Hepatocyte (in vitro differentiated cells): ENCODE measurements around the gene VGLL4. TPM values are rescaled to one million over a fixed set of nuclear protein-coding genes. Genes with fewer than 3 reads are reported as not detected.

Source experiments
- DNase-seq: peaks from one replicate; pipeline ENCODE4 v3.0.0-alpha.2; 2016; ENCODE audit warnings: low spot score
- H2AFZ ChIP-seq: fragments of 200-600 bp; sonication (generic); 2 replicates; pipeline ENCODE4 v1.6.0; 2016; ENCODE audit warnings: antibody characterized with exemption, mild to moderate bottlenecking
- H3K27ac ChIP-seq: fragments of 200-600 bp; sonication (generic); 2 replicates; pipeline ENCODE4 v1.5.1; 2016; ENCODE audit warnings: mild to moderate bottlenecking
- H3K27me3 ChIP-seq: fragments of 200-600 bp; sonication (generic); 2 replicates; pipeline ENCODE4 v1.6.1; 2016
- H3K36me3 ChIP-seq: fragments of 200-600 bp; sonication (generic); replicated peaks from 2 replicates; pipeline ENCODE4 v1.5.1; 2016; ENCODE audit warnings: low read depth; ENCODE audit not compliant: insufficient read depth
- H3K4me1 ChIP-seq: fragments of 200-600 bp; sonication (generic); 2 replicates; pipeline ENCODE4 v1.5.1; 2016; ENCODE audit warnings: mild to moderate bottlenecking, moderate library complexity; ENCODE audit not compliant: insufficient read depth
- H3K4me2 ChIP-seq: fragments of 200-600 bp; sonication (generic); 2 replicates; pipeline ENCODE4 v1.6.0; 2016
- H3K4me3 ChIP-seq: fragments of 200-600 bp; sonication (generic); 2 replicates; pipeline ENCODE4 v1.5.1; 2016; ENCODE audit warnings: mild to moderate bottlenecking
- H3K79me2 ChIP-seq: fragments of 200-600 bp; sonication (generic); 2 replicates; pipeline ENCODE4 v1.6.0; 2017; ENCODE audit warnings: mild to moderate bottlenecking
- H3K9me2 ChIP-seq: fragments of 200-600 bp; sonication (generic); replicated peaks from 2 replicates; pipeline ENCODE4 v1.6.0; 2017; ENCODE audit warnings: mild to moderate bottlenecking; ENCODE audit not compliant: insufficient read depth
- H3K9me3 ChIP-seq: fragments of 200-600 bp; sonication (generic); 2 replicates; pipeline ENCODE4 v1.5.1; 2016; ENCODE audit warnings: low read depth, mild to moderate bottlenecking
- H4K20me1 ChIP-seq: fragments of 200-600 bp; sonication (generic); 2 replicates; pipeline ENCODE4 v1.6.0; 2016; ENCODE audit warnings: mild to moderate bottlenecking; ENCODE audit not compliant: insufficient read depth, poor library complexity, severe bottlenecking
- EZH2 ChIP-seq: fragments of 200-600 bp; sonication (generic); IDR thresholded peaks from 2 replicates; pipeline ENCODE4 v1.6.1; 2016; ENCODE audit warnings: antibody characterized with exemption, mild to moderate bottlenecking, borderline replicate concordance
- EZH2phosphoT487 ChIP-seq: fragments of 200-600 bp; sonication (generic); IDR thresholded peaks from one replicate; pipeline ENCODE4 v1.6.1; 2018; ENCODE audit warnings: antibody characterized with exemption, mild to moderate bottlenecking, low read depth, moderate library complexity; ENCODE audit not compliant: unreplicated experiment, severe bottlenecking
- WGBS: methylation state at CpG from one replicate; pipeline ENCODE4 v1.1.6; 2016; ENCODE audit warnings: low lambda C conversion rate; ENCODE audit errors: missing lambda C conversion rate; 5-methylcytosine and 5-hydroxymethylcytosine counted together
- polyA plus RNA-seq: library from polyadenylated mRNA; unstranded; fragments of >200 nt; fragmentation: Nextera tagmentation; extraction: Ambion mirVana; gene quantifications from 2 replicates; pipeline ENCODE4 v1.2.1, GENCODE V29; 2016
- total RNA-seq: library from RNA; depleted of rRNA; stranded (reverse); fragments of >200 nt; gene quantifications from 2 replicates; pipeline ENCODE4 v1.2.3, GENCODE V29; 2014
- TF ChIP-seq, protein P1 (sequence below): fragments of 200-600 bp; sonication (generic); IDR thresholded peaks from 2 replicates; pipeline ENCODE4 v1.5.1; 2016; ENCODE audit warnings: antibody characterized with exemption, mild to moderate bottlenecking; ENCODE audit not compliant: poor library complexity

VGLL4 gene
- total and polyA plus RNA-seq, 2 experiments from 2014 or later, result 57.9 to 109 TPM

DNA sequence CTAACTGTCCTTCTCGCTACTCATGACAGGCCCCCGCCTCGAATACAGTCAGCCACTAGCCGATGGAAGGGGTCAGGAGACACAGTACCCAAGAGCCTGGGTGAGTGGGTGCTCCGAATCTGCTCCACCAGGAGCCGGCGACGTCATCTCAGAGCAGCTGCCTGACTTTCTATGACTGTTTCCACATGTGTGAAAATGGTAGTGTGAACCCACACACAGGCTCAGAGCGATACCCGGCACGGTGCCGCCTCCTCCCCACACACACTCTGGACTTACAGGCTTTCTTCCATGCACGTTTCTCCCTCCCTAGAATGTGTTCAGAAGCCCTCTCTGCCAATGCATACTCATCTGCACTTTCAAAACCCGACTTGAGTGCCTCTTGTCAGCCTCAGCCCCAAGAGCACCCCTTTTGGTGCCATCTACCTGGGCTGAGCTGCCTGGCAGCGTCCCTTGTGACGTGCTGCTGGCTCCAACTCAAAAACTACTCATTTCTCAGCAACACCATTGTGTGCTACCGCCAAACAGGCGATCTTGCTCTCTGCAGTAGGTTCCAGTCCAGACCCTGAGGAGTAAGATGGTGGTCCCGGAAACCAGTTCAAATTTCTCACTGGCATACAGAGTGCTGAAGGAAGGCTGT is 29.7 kb downstream of the VGLL4 start:
- Histone ChIP-seq H3K27me3 (no peaks in the 10 kb centered on the region), H3K4me2 (no peak overlapping the region), H3K79me2 (peaks cover 100% of the 10 kb centered on the region), H3K4me3 (no peak overlapping the region), H2AFZ (no peak overlapping the region), H3K9me2 (no peaks in the 10 kb centered on the region), H3K9me3 (no peaks in the 10 kb centered on the region), H3K4me1 (peaks cover 80% of the 10 kb centered on the region), H4K20me1 (peaks cover 92% of the 10 kb centered on the region), H3K36me3 (no peaks in the 10 kb centered on the region), H3K27ac (peak overlapping the region; percentile 39)
- DNase-seq, result no peak
- WGBS, result 87% methylated on average over 19 of the region's 19 CpGs
- TF ChIP-seq EZH2 (no peak), EZH2phosphoT487 (no peak)
- TF ChIP-seq, protein P1, sequence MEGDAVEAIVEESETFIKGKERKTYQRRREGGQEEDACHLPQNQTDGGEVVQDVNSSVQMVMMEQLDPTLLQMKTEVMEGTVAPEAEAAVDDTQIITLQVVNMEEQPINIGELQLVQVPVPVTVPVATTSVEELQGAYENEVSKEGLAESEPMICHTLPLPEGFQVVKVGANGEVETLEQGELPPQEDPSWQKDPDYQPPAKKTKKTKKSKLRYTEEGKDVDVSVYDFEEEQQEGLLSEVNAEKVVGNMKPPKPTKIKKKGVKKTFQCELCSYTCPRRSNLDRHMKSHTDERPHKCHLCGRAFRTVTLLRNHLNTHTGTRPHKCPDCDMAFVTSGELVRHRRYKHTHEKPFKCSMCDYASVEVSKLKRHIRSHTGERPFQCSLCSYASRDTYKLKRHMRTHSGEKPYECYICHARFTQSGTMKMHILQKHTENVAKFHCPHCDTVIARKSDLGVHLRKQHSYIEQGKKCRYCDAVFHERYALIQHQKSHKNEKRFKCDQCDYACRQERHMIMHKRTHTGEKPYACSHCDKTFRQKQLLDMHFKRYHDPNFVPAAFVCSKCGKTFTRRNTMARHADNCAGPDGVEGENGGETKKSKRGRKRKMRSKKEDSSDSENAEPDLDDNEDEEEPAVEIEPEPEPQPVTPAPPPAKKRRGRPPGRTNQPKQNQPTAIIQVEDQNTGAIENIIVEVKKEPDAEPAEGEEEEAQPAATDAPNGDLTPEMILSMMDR, result no peak

DNA sequence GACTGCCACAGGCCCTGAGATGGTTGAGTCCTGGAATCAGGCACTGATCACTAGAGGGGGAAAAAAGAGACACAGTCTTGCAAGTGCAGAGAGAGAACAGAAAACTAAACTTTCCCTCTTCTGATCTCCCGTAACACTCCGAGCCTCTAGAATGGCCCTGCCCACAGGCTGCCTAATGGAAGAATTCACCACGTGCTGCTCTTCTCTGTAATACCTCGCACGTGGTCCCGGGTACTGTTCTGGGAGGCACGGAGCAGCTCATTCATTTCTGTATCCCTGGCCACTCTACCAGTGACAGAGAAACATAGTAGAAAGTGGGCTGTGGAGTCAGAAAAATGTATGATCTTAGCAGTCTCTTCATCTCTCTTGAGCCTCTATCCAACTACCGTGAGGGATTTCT is 30.4 kb downstream of the VGLL4 start:
- peaks cover 92% of the 10 kb centered on the region for H4K20me1 ChIP-seq
- peak overlapping the region; percentile 66 for H3K4me2 ChIP-seq
- H3K79me2 ChIP-seq, result peaks cover 100% of the 10 kb centered on the region
- TF ChIP-seq EZH2 (no peak), EZH2phosphoT487 (no peak)
- TF ChIP-seq, protein P1, result no peak
- peak overlapping the region; percentile 39 for H3K27ac ChIP-seq
- no peak overlapping the region for H2AFZ ChIP-seq
- H3K36me3 ChIP-seq, result no peaks in the 10 kb centered on the region
- no peaks in the 10 kb centered on the region for H3K9me3 ChIP-seq
- H3K27me3 ChIP-seq, result no peaks in the 10 kb centered on the region
- no peaks in the 10 kb centered on the region for H3K9me2 ChIP-seq
- H3K4me1 ChIP-seq, result peaks cover 80% of the 10 kb centered on the region
- H3K4me3 ChIP-seq, result no peak overlapping the region
- no peak for DNase-seq
- WGBS, result 59% methylated on average over 8 of the region's 8 CpGs

DNA sequence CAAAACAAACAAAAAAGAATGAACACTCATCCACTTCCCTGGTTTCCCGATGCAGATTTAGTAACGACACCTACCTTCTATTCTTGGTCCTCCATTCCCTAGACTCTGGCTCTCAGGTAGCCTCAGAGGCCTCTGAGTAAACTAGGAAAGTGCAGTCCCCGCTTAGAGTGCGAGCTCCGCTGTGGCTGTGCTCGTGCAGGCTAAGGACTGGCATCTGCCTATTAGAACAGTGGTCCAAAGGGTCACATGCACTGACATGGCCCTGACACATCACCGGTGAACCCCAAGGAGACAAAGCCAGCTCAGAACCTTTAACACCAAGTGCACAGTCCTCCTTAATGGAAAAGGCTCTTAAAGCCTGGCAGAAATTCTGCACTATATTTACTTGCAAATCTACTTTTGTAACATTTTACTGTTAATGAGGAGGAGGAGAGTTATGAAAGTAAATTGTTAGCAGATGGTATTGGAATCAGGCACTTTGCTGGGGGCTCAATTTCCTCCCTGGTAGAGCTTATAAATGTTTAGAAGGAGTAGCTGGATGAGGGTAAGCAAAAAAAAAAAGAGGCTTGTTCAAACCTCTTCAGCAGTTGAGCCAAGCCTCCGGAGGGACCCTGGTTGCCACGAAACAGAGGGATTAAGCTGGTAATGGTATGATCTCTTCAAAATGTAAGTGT is 31.1 kb downstream of the VGLL4 start:
- Histone ChIP-seq H3K4me3 (no peak overlapping the region), H3K27me3 (no peaks in the 10 kb centered on the region), H3K9me2 (no peaks in the 10 kb centered on the region), H3K4me1 (peaks cover 80% of the 10 kb centered on the region), H4K20me1 (peaks cover 92% of the 10 kb centered on the region), H3K27ac (peak overlapping the region; percentile 39), H3K9me3 (no peaks in the 10 kb centered on the region), H3K79me2 (peaks cover 100% of the 10 kb centered on the region), H3K4me2 (peak overlapping the region; percentile 66), H3K36me3 (no peaks in the 10 kb centered on the region), H2AFZ (no peak overlapping the region)
- TF ChIP-seq EZH2phosphoT487 (no peak), EZH2 (no peak)
- TF ChIP-seq, protein P1, result no peak
- DNase-seq, result no peak
- 63% methylated on average over 9 of the region's 9 CpGs for WGBS
